Tibial nerve (tissue), 4 donors: Measurements from ENCODE around the gene PROB1. TPM values are rescaled to one million over a fixed set of nuclear protein-coding genes. Genes with fewer than 3 reads are reported as not detected.

Experiments used
- DNase-seq, 2 donors: peaks; one replicate each; pipeline ENCODE4 v3.0.0-alpha.2; 2019; ENCODE audit warnings: low spot score in 2 of 2
- H3K27ac ChIP-seq, 4 donors: fragments of 200-600 bp; sonication (generic) in 3 of 4; one replicate each; pipeline ENCODE4 v1.5.1; 2017 to 2019; ENCODE audit warnings: mild to moderate bottlenecking in 1 of 4
- H3K27me3 ChIP-seq, 2 donors: fragments of 200-600 bp; sonication (generic) in 1 of 2; one replicate each; pipeline versions ENCODE4 v1.5.1 to v1.6.0; 2017 to 2019
- H3K36me3 ChIP-seq, 3 donors: fragments of 200-600 bp; sonication (generic); one replicate each; pipeline ENCODE4 v1.5.1; 2018 to 2019
- H3K4me1 ChIP-seq, 4 donors: fragments of 200-600 bp; sonication (generic) in 3 of 4; one replicate each; pipeline ENCODE4 v1.5.1; 2017 to 2019
- H3K4me3 ChIP-seq, 4 donors: fragments of 200-600 bp; sonication (generic) in 3 of 4; one replicate each; pipeline ENCODE4 v1.5.1; 2017 to 2019; ENCODE audit warnings: mild to moderate bottlenecking in 1 of 4, moderate library complexity in 1 of 4
- H3K9me3 ChIP-seq, 4 donors: fragments of 200-600 bp; sonication (generic) in 3 of 4; one replicate each; pipeline ENCODE4 v1.5.1; 2017 to 2019
- EP300 ChIP-seq, 2 donors: sonication (generic); formaldehyde crosslinking; IDR thresholded peaks; one replicate each; pipeline ENCODE4 v1.6.1; 2017; ENCODE audit warnings: antibody characterized with exemption in 2 of 2, mild to moderate bottlenecking in 1 of 2
- POLR2A ChIP-seq, 2 donors: fragments of 450-650 bp; IDR thresholded peaks; one replicate each; pipeline ENCODE4 v1.6.1; 2017; ENCODE audit warnings: antibody characterized with exemption in 2 of 2, mild to moderate bottlenecking in 2 of 2, moderate library complexity in 2 of 2
- WGBS, 2 donors: methylation state at CpG; one replicate each; pipeline ENCODE4 v1.1.5; 2018; 5-methylcytosine and 5-hydroxymethylcytosine counted together
- total RNA-seq, 4 donors: library from RNA; depleted of rRNA; stranded (reverse); fragments of >200 nt; gene quantifications; one replicate each; pipeline ENCODE4 v1.1.0, GENCODE V29; 2016
- TF ChIP-seq, protein P1 (sequence below), 5 experiments: fragments of 200-600 bp in 3 of 5; fragments of 450-650 bp in 2 of 5; sonication (generic) in 3 of 5; IDR thresholded peaks; one replicate each; pipeline ENCODE4 v1.5.1; 2016 to 2019; ENCODE audit warnings: antibody characterized with exemption in 5 of 5, mild to moderate bottlenecking in 3 of 5, moderate library complexity in 2 of 5

PROB1 gene
- total RNA-seq, 4 donors from 2014 or later, result 0.63 to 3.6 (median 1.3) TPM

- Histone ChIP-seq H3K4me1 (peaks cover 0 to 19% (median 9%) of the 10 kb centered on the region in 4 donors), H3K27ac (peak overlapping the region in 3 of 4 donors; percentile 42 to 62 (median 43)), H3K36me3 (no peaks in the 10 kb centered on the region), H3K9me3 (no peaks in the 10 kb centered on the region), H3K27me3 (no peaks in the 10 kb centered on the region), H3K4me3 (peak overlapping the region in 2 of 4 donors; percentile 28 to 29)
- no peak for DNase-seq
- TF ChIP-seq, protein P1, sequence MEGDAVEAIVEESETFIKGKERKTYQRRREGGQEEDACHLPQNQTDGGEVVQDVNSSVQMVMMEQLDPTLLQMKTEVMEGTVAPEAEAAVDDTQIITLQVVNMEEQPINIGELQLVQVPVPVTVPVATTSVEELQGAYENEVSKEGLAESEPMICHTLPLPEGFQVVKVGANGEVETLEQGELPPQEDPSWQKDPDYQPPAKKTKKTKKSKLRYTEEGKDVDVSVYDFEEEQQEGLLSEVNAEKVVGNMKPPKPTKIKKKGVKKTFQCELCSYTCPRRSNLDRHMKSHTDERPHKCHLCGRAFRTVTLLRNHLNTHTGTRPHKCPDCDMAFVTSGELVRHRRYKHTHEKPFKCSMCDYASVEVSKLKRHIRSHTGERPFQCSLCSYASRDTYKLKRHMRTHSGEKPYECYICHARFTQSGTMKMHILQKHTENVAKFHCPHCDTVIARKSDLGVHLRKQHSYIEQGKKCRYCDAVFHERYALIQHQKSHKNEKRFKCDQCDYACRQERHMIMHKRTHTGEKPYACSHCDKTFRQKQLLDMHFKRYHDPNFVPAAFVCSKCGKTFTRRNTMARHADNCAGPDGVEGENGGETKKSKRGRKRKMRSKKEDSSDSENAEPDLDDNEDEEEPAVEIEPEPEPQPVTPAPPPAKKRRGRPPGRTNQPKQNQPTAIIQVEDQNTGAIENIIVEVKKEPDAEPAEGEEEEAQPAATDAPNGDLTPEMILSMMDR (IDR thresholded peaks at IDR 0.05), result no peak
- TF ChIP-seq POLR2A (IDR thresholded peaks at IDR 0.05), result no peak
- TF ChIP-seq EP300 (IDR thresholded peaks at IDR 0.05), result no peak
- 77 to 85% methylated on average over 9 of the region's 9 CpGs for WGBS, 2 donors
These were observed 10.3 kb downstream of the PROB1 start for GRCh38 chr5:139384591-139385051.

- no peaks in the 10 kb centered on the region for H3K27me3 ChIP-seq
- H3K9me3 ChIP-seq, result no peaks in the 10 kb centered on the region
- WGBS, 2 donors, result 73 to 81% methylated on average over 7 of the region's 7 CpGs
- H3K36me3 ChIP-seq, result no peaks in the 10 kb centered on the region
- no peak overlapping the region for H3K4me3 ChIP-seq
- TF ChIP-seq EP300 (IDR thresholded peaks at IDR 0.05) (no peak), POLR2A (IDR thresholded peaks at IDR 0.05) (no peak)
- TF ChIP-seq, protein P1 (IDR thresholded peaks at IDR 0.05), result no peak
- peaks cover 0 to 19% (median 9%) of the 10 kb centered on the region in 4 donors for H3K4me1 ChIP-seq
- peak overlapping the region in 1 of 4 donors; percentile 50 for H3K27ac ChIP-seq
- no peak for DNase-seq
These were observed 10.8 kb downstream of the PROB1 start for GRCh38 chr5:139383993-139384590.

DNA sequence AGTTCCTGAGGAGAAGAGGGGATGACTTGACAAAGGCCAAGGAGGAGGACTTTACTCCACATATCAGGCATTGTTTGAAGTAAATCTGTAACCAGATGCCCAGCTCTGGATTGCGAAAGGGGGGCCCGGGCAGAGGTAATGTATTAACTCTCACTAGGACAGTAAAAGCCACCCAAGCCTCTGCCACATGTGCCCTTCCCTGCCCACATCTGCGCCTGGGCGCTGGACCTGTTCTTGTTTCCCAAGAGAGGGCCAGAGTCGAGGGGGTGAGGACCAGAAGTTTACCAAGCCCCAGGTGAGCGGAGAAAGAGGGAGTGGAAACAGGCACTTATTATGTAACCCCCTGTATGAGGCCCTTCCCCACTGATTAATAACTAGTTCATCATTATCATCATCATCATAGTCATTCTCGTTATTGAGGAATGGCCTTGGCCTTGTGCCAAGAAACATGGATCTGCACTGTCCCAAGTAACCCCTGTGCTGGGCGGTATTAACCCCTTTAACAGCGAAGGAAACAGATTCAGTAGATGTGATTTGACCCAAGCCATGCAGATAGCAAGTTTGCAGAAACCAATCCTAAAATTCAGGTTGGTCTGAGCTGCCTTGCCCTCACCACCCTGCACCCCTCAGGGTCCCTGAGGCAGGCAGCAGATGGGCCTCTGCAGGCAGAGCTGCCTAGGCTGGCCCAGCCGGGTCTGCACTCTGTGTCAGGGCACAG is 11.5 kb downstream of the PROB1 start, which contains the start of gene SLC23A1:
Gene SLC23A1 (minus strand): TSS at position 23 of the 718 bp plus-strand sequence. CDS start 44 bp downstream, outside the sequence.
- H3K27me3 ChIP-seq, result no peaks in the 10 kb centered on the region
- H3K4me3 ChIP-seq, result no peak within 1 kb of the TSS
- 64 to 67% methylated on average over 10 of the region's 10 CpGs for WGBS, 2 donors
- no peaks in the 10 kb centered on the region for H3K9me3 ChIP-seq
- H3K4me1 ChIP-seq, result peaks cover 0 to 19% (median 8%) of the 10 kb centered on the region in 4 donors
- peaks cover 0 to 5% (median 0%) of the 10 kb centered on the region in 3 donors for H3K36me3 ChIP-seq
- peak within 1 kb of the TSS in 1 of 4 donors; percentile 50 for H3K27ac ChIP-seq
- no peak for DNase-seq
- TF ChIP-seq, protein P1 (IDR thresholded peaks at IDR 0.05), result no peak
- TF ChIP-seq POLR2A (IDR thresholded peaks at IDR 0.05) (no peak), EP300 (IDR thresholded peaks at IDR 0.05) (no peak)

DNA sequence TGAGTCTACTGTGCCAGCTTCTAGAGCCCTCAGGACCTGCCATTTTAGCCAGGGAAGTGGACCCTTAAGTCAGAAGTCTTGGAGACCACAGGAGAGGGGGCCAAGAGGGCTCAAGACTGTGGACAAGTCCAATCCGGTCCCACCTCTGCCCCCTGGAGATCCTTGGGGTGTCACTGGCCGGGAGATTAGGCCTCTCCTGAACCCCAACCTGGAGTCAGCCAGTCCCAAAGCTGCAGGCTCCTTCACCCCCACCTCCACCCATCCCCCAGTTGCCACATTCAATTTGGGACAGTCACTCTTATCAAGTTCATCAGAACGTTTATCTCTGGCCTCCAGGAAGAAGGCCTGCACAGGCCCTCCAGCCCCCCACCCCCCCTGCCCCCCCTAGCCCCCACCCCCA is 12.1 kb downstream of the PROB1 start:
- Histone ChIP-seq H3K9me3 (no peaks in the 10 kb centered on the region), H3K4me3 (no peak overlapping the region), H3K36me3 (peaks cover 0 to 11% (median 0%) of the 10 kb centered on the region in 3 donors), H3K4me1 (peaks cover 0 to 15% (median 7%) of the 10 kb centered on the region in 4 donors), H3K27me3 (no peaks in the 10 kb centered on the region), H3K27ac (peak overlapping the region in 1 of 4 donors; percentile 32)
- WGBS, 2 donors, result 58 to 65% methylated on average over 3 of the region's 3 CpGs
- no peak for DNase-seq
- TF ChIP-seq POLR2A (IDR thresholded peaks at IDR 0.05) (no peak), EP300 (IDR thresholded peaks at IDR 0.05) (no peak)
- TF ChIP-seq, protein P1 (IDR thresholded peaks at IDR 0.05), result no peak
